ENCODE results near the gene CARD11.

DNA sequence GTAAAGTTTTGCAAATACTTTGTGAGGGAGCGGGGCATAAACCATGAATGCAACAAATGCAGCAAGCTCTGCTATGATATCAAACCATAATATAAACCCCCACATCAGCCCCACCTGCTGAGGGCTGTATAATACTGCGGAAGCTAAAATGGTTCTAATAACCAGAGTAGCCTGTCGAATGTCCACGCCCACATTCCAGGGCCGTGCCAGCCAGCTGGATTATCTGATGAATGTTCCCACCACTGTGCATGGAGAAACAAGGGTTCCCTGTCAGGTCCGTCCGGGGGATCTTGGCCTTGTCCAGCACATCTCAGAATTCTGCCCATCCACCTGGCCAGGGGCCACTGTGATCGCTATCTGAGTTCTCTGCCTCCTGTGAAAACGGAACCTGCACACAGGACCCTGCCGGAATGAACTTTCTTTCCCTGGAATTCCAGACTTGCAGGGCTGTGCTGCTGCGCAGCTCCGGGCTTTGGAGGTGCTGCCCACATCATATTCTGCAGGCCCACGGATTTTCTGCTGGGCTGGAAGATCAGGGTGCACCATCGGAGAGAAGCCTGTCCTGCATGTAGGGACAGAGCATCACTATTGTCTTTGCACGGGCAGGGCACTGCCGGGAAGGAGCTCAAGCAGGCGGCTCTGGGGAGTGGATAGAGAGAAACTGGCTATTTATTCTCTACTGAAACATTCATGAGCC lies 122.6 kb downstream of the CARD11 start:
- TF ChIP-seq POLR2AphosphoS5 (IDR thresholded peaks at IDR 0.05; ENCODE audit: low read depth, low read length) (no peak), POLR2A (IDR thresholded peaks at IDR 0.05; ENCODE audit: low read depth, low read length) (no peak)

Data from GM12892 (cell line).